Ureter (tissue), 1 donor: Measurements from ENCODE around the gene CHI3L1. TPM values are rescaled to one million over a fixed set of nuclear protein-coding genes. Genes with fewer than 3 reads are reported as not detected.

Source experiments
- DNase-seq: peaks from one replicate; pipeline ENCODE4 v3.0.0-alpha.2; 2020; ENCODE audit warnings: low spot score
- total RNA-seq: library from RNA; stranded (reverse); gene quantifications from one replicate; pipeline ENCODE4 v1.2.4, GENCODE V29; 2023
- donor health status: DM: yes; HTN: yes; CAD: no.

Gene CHI3L1
- total RNA-seq, 1 donor from 2014 or later = 8.8 TPM

- DNase-seq = no peak
These were observed 52.4 kb downstream of the CHI3L1 start for GRCh38 chr1:203133970-203134725.

DNA sequence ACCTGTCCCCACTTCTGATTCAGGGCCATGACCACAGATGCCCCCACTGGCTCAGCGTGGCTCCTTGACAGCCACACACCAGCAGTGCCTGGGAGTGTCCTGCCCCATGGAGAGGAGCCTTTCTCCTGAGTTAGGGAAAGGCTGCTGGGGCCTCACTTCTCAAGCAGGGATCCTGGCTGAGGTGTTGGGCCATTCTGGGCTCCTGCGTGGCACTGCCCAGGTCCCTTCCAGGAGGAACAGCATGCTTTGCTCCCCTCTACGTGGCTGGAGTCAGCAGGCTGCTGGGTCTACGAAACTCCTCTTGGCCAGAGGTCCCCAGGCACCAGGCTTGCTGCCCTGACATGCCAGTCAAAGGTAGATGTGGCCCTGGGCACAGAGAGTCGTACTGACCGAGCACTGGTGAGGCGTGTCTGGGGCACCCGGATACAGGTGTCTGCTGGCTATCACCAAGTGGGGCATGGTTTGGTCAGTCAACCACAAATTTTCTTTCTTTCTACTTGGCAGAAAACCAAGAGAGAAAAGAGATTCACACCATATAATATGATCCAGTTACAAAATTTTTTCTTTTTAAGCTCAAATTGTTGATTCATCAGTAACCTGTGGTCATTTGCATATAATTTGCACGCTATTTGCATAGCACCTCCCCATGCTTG lies 54.8 kb downstream of the CHI3L1 start:
- DNase-seq = no peak

- DNase-seq = no peak
These were observed 56.0 kb downstream of the CHI3L1 start for GRCh38 chr1:203130358-203130985.

DNA sequence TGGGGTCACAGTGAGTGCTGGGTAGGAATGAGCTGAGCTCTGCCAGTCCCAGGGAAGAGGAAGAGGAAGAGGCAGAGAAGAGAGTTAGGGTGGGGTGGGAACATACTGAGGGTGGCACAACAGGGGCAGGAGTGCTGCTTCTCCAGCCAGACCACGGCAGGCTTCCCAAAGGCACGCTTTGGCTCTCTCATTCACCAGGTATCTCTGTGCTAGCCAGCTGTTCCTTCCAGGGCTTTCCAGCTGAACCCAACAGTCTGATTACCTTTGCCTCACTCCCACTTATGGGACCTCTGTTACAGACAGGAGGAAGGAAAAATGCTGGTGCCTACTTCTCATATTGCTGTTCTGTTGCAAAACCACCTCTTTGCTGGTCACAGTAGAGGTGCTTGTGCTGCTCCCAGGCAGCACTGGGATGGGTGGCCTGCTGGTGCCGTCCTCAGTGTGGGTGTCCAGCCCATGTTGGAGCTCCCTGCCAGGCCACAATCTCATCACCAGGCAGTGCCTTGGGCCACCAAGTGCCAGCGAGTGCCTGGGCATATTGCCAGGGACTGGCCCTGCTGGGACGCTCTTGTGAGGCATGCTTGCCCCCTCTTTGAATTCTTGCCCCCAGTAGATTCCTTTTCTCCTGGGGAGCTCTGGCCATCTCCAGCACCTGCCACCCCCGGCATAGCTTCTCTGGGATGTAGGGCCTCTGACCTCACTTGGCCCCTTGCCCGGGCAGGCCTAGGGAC lies 56.8 kb downstream of the CHI3L1 start:
- DNase-seq = no peak

Other genes starting within 250 kb of the CHI3L1 start
- gene ADIPOR1, start 228.4 kb downstream of the CHI3L1 start, total RNA-seq = 86.0 TPM
- gene CYB5R1, start 219.4 kb downstream of the CHI3L1 start, total RNA-seq = 142 TPM
- gene TMEM183A, start 179.3 kb downstream of the CHI3L1 start, total RNA-seq = 50.7 TPM
- gene PPFIA4, start 160.2 kb downstream of the CHI3L1 start, total RNA-seq = 2.4 TPM
- gene MYOG, start 100.7 kb downstream of the CHI3L1 start, total RNA-seq = not detected
- 1.5 TPM for gene ADORA1, start 59.0 kb downstream of the CHI3L1 start, total RNA-seq
- not detected for gene MYBPH, start 10.9 kb downstream of the CHI3L1 start, total RNA-seq
- 6.6 TPM for gene CHIT1, start 43.0 kb upstream of the CHI3L1 start, total RNA-seq
- gene BTG2, start 118.8 kb upstream of the CHI3L1 start, total RNA-seq = 199 TPM
- 59.0 TPM for gene FMOD, start 164.4 kb upstream of the CHI3L1 start, total RNA-seq